Measurements from ENCODE around the gene MSH5. TPM values are rescaled to one million over a fixed set of nuclear protein-coding genes. Genes with fewer than 3 reads are reported as not detected.

The MSH5 gene
- total RNA-seq, 1 donor from 2014 or later = 2.9 TPM

GRCh38 chr6:31711233-31711632 lies 28.6 kb upstream of the MSH5 start:
- no peak for FAIRE-seq

GRCh38 chr6:31712296-31712695 lies 27.5 kb upstream of the MSH5 start:
- no peak for DNase-seq (ENCODE audit: low spot score in 2 of 2)
- no peak for FAIRE-seq

More at GRCh38 chr6:31711233-31711632, 28.6 kb upstream of the MSH5 start:
- DNase-seq (ENCODE audit: low spot score in 2 of 2) = no peak

DNA sequence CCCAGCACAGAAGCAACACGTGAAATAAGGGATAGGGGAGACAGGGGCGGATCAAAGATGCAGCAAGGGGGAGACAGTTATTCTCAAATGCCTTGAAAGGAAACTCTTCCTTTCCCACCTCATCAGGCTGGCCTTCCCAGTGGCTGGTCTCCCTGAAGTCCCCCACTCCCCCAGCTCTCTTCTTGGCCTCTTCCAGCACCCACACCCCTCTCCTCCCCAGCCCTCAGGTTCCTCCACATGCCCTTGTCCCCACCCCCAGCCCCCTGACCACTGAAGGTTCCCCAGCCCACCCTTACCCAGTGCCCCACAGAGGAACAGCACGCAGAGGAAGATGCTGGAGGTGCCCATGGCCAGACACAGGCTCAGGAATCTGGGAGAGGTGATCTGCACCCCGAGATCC lies 26.3 kb upstream of the MSH5 start:
- no peak for FAIRE-seq
- no peak for DNase-seq (ENCODE audit: low spot score in 2 of 2)

GRCh38 chr6:31713991-31714684 lies 25.7 kb upstream of the MSH5 start:
- FAIRE-seq (no peak), DNase-seq (ENCODE audit: low spot score in 2 of 2) (no peak)

GRCh38 chr6:31715022-31715958 lies 24.5 kb upstream of the MSH5 start, which contains the start of gene LY6G6D:
Gene LY6G6D, plus strand, starts transcription at chr6:31715348. Its CDS starts 8 bp downstream, at chr6:31715356.
- FAIRE-seq (no peak), DNase-seq (ENCODE audit: low spot score in 2 of 2) (no peak)

- FAIRE-seq (no peak), DNase-seq (ENCODE audit: low spot score in 2 of 2) (no peak)
These were observed 22.1 kb upstream of the MSH5 start for GRCh38 chr6:31717499-31718222.

- FAIRE-seq (no peak), DNase-seq (ENCODE audit: low spot score in 2 of 2) (no peak)
These were observed 21.5 kb upstream of the MSH5 start for GRCh38 chr6:31718265-31718664.

DNA sequence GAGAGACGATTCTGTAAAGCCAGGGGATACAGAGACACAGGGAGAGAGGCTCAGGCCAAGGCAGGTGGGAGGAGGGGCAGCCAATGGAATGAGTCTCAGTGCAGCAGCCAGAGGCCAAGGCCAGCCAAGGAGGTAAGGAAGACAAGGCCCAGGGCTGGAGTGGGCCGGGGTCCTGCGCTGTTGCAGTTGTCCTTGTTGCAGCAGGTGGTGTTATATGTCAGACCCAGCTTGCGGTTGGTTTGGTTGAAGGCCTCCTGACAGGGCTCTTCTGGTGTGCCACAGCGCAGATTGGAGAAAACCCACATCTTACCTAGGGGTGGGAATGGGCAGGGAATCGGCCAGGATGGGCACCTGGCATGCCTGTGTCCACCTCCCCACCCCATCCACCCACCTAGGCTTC lies 20.8 kb upstream of the MSH5 start:
- FAIRE-seq (no peak), DNase-seq (ENCODE audit: low spot score in 2 of 2) (no peak)

DNA sequence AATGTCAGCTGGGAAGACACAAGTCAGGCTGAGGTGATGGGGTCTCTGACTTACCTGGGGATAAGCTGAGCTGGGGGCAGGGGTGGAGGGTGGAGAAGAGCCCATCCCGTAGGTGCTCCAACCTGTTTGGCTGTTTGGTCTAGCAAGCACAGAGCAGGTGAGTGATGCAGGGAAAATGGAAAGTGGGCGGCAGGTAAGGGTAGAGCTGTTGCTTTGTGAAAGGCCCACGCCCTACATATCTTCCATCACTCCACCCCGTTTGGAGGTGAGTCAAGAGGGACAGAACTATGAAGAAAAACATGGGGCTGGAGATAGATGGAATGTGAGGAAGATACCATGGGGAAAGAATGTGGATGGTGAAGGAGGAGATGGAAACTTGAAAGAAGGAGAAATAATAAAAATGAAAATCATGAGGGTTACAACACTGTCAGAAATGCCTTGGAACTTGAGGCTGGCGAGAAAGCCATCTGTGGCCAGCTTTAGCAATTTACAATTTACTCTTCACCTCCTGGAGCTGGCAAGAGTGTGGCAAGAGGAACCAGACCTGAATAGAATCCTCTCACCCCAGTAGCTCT lies 19.5 kb upstream of the MSH5 start:
- no peak for FAIRE-seq
- DNase-seq (ENCODE audit: low spot score in 2 of 2) = no peak

- FAIRE-seq = no peak
- DNase-seq (ENCODE audit: low spot score in 2 of 2) = no peak
These were observed 18.3 kb upstream of the MSH5 start, which contains the start of gene LY6G6C for GRCh38 chr6:31721351-31722020. Gene LY6G6C, minus strand, starts transcription at chr6:31721746. Its CDS starts 67 bp downstream, at chr6:31721679.

- DNase-seq (ENCODE audit: low spot score in 2 of 2) (no peak), FAIRE-seq (no peak)
These were observed 17.6 kb upstream of the MSH5 start for GRCh38 chr6:31722173-31722572.

DNA sequence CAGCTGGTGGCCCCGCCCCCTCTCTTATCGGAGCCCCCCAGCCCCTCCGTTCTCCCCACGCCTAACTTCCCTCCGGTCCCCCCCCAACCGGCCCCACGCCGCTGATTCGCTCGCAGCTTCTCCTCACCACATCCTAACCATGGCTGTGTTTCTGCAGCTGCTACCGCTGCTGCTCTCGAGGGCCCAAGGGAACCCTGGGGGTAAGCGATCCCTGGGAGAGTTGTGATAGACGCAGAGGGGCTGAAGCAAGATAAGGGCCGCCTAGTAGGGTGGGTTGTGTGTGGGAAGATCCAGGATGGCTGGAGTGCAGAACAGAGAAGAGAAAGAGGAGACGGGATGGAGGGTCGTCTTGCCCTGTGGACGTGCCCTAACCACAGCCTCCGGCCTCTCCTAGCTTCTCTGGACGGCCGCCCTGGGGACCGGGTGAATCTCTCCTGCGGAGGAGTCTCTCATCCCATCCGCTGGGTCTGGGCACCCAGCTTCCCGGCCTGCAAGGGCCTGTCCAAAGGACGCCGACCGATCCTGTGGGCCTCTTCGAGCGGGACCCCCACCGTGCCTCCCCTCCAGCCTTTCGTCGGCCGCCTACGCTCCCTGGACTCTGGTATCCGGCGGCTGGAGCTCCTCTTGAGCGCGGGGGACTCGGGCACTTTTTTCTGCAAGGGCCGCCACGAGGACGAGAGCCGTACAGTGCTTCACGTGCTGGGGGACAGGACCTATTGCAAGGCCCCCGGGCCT lies 16.4 kb upstream of the MSH5 start, which contains the start of gene MPIG6B:
Gene MPIG6B (plus strand): TSS at position 129 of the 735 bp plus-strand sequence. CDS start 11 bp downstream, at position 140.
- FAIRE-seq = no peak
- DNase-seq (ENCODE audit: low spot score in 2 of 2) = no peak

- no peak for FAIRE-seq
These were observed 15.7 kb upstream of the MSH5 start for GRCh38 chr6:31723980-31724691.

GRCh38 chr6:31725502-31726350 lies 14.1 kb upstream of the MSH5 start:
- no peak for DNase-seq (ENCODE audit: low spot score in 2 of 2)
- FAIRE-seq = no peak

More at GRCh38 chr6:31723980-31724691, 15.7 kb upstream of the MSH5 start:
- DNase-seq (ENCODE audit: low spot score in 2 of 2) = no peak

DNA sequence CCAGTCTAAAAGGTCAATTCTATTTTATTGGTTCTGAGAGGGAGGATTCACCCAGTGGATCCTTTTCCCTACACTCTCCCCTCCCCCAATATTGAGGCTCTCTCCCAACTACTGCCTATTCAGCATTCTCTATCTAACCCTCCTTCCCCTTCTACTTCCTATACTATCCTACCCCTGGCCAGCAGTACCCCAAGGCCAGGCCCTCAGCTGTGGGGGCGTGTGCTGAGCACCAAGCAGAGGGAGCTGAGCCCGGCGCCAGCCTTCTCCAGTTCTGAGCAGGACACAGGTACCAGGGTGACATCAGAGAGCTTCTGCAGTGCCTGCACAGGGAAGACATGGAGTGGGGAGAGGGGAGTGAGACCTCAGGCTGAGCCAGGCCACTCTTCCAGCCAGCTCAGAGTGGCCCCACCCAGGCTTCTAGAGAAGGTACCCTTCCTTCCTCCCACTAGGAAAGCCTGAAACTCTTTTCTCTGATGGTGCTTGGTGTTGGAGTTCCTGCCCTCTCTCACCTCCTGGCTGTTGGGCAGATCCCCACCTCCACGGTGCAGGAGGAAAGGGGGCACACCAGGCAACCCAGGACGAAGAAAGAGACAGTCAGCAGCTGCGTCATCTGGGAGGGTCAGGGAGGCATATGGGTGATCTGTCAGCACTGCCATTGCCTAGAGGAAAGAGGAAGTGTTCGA lies 12.6 kb upstream of the MSH5 start:
- FAIRE-seq (no peak), DNase-seq (ENCODE audit: low spot score in 2 of 2) (no peak)

- FAIRE-seq = no peak
These were observed 11.8 kb upstream of the MSH5 start for GRCh38 chr6:31727717-31728671.

More at GRCh38 chr6:31727717-31728671, 11.8 kb upstream of the MSH5 start:
- DNase-seq (ENCODE audit: low spot score in 2 of 2) = no peak
